Erythroblast (primary cell): Measurements from ENCODE around the gene SEC24B.
"Not testable (repeated sequence)": the region's sequence is repeated elsewhere in the genome, so short reads cannot be mapped to it uniquely, and the experiment has no call there.

Source experiments
- GATA1 ChIP-seq: IDR thresholded peaks from 2 replicates; pipeline ENCODE4 v1.6.1; 2011; ENCODE audit warnings: low read depth, mild to moderate bottlenecking, control low read depth, low read length, moderate library complexity
- POLR2A ChIP-seq: IDR thresholded peaks from 2 replicates; pipeline ENCODE4 v1.6.1; 2011; ENCODE audit warnings: mild to moderate bottlenecking, low read length

- TF ChIP-seq POLR2A, GATA1: not testable (repeated sequence)
Measured at GRCh38 chr4:109513368-109513767, 79.8 kb downstream of the SEC24B start.
